Measurements from ENCODE around the gene MAD1L1. TPM values are rescaled to one million over a fixed set of nuclear protein-coding genes. Genes with fewer than 3 reads are reported as not detected.

Gene MAD1L1
- total and polyA plus RNA-seq, 4 donors, result 12.8 to 20.7 (median 16.5) TPM

DNA sequence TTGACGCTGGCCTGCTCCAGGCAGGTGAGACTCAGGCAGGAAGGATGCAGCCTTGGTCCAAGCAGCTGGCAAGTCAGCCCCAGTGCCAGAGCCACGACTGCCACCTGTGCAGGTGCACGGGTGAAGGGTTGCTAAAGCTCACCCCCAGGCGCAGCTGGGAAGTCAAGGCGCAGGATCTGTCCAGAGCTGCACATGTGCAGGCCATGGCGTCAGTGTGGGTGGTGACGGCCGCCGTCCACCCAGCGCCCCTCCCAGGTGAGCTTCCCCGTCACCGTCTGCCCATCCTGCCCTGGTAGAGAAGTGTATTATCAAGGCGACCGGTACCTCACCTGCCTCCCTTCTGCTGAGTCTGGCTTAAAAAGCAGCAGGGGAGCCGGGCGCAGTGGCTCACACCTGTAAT is 110.1 kb downstream of the MAD1L1 start:
- WGBS, result 97% methylated on average over 16 of the region's 16 CpGs
- no peak for TF ChIP-seq HNF4A (conservative IDR thresholded peaks at IDR 0.05)
- TF ChIP-seq GABPA (IDR thresholded peaks at IDR 0.05 in 1 of 2, conservative IDR thresholded peaks at IDR 0.05 in 1 of 2), result no peak
- TF ChIP-seq RAD21 (IDR thresholded peaks at IDR 0.05), result no peak
- TF ChIP-seq JUND (IDR thresholded peaks at IDR 0.05), result no peak
- no peak for TF ChIP-seq RXRA (IDR thresholded peaks at IDR 0.05)
- H3K4me3 ChIP-seq (ENCODE audit: low read depth in 1 of 3, low read length in 3 of 3), result no peak overlapping the region
- H3K36me3 ChIP-seq (ENCODE audit: control insufficient read depth in 4 of 4, insufficient read depth in 3 of 4, low read depth in 1 of 4, low read length in 3 of 4), result no peaks in the 10 kb centered on the region
- H3K4me1 ChIP-seq (ENCODE audit: control insufficient read depth in 4 of 4, insufficient read depth in 4 of 4, low read length in 3 of 4), result no peaks in the 10 kb centered on the region
- no peak overlapping the region for H3K9ac ChIP-seq (ENCODE audit: low read depth in 1 of 2, low read length in 2 of 2)
- no peaks in the 10 kb centered on the region for H3K9me3 ChIP-seq (ENCODE audit: control insufficient read depth in 4 of 4, low read length in 3 of 4)
- H3K27me3 ChIP-seq (ENCODE audit: control insufficient read depth in 4 of 4, insufficient read depth in 4 of 4, low read length in 3 of 4), result no peaks in the 10 kb centered on the region
- H3K27ac ChIP-seq (ENCODE audit: low read depth in 1 of 2, low read length in 2 of 2), result no peak overlapping the region
- DNase-seq (ENCODE audit: low spot score), result no peak

DNA sequence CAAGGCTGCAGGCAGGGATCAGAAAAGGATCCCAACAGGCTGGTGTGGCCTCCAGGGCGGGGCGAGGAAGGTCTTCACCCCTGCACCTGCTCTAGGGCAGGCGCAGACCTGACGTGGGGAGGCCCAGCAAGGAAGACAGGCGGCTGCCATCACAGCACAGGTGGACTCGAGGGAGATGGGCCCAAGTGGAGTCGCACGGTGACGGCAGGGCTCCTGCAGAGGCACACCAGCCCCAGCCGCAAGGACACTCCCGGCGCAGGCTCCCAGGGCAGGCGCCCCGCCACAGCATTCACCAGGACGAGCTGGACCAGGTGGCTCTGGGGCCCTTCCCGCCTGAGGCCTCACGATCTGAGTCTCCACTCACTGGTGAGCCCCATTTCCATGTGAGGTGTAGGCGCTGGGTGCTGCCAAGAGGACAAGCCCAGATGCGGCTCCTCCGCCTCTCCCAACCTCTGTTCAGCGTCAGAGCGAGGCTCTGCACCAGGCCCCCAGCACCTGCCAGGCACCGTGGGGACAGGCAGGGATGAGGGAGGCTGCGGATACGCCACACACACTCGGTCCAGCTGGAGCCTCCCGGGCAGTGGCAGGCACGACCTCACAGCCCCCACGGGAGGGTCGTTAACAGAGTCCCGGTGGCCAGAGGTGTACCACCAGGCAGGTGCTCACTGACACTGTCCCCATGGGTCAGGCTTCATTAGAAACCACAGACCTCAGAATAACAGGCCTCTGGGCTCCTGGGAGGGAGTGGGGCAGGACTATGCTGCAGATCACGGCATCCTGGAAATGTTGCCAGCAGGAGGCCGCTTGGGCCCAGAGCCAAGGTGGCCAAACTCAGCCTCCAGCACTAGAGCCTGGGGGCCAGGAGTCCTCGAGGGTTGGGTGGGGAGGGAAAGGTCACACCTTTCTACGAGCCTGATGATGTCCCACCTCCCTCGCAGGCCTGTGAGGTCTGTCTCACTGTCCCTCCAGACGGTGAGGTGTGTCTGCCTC is 111.6 kb downstream of the MAD1L1 start:
- WGBS, result 92% methylated on average over 37 of the region's 37 CpGs
- no peak for DNase-seq (ENCODE audit: low spot score)
- TF ChIP-seq RAD21 (IDR thresholded peaks at IDR 0.05) (no peak), RXRA (IDR thresholded peaks at IDR 0.05) (no peak)

DNA sequence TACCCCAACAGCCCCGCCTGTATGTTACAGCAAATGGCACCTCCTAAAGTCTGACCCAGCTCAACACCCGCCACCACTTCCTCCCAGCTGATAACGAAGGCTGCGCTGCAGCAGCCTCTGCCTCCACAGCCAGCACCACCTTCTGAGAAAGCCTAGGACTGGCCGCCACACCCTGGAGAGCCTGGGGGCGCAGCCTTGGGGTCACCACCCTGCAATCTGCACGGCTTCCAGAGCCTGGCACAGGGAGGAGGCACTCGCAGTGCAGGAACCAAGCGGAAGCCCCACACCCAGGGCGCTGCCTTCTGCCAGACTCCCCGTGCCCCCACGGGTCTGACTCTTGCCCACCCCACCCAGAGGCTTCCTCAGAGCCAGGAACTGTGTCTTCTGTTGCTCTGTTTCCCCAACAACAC is 112.5 kb downstream of the MAD1L1 start:
- Histone ChIP-seq H3K9me3 (ENCODE audit: control insufficient read depth in 4 of 4, low read length in 3 of 4) (no peaks in the 10 kb centered on the region), H3K4me3 (ENCODE audit: low read depth in 1 of 3, low read length in 3 of 3) (no peak overlapping the region), H3K36me3 (ENCODE audit: control insufficient read depth in 4 of 4, insufficient read depth in 3 of 4, low read depth in 1 of 4, low read length in 3 of 4) (no peaks in the 10 kb centered on the region), H3K27ac (ENCODE audit: low read depth in 1 of 2, low read length in 2 of 2) (no peak overlapping the region), H3K4me1 (ENCODE audit: control insufficient read depth in 4 of 4, insufficient read depth in 4 of 4, low read length in 3 of 4) (no peaks in the 10 kb centered on the region), H3K9ac (ENCODE audit: low read depth in 1 of 2, low read length in 2 of 2) (no peak overlapping the region), H3K27me3 (ENCODE audit: control insufficient read depth in 4 of 4, insufficient read depth in 4 of 4, low read length in 3 of 4) (no peaks in the 10 kb centered on the region)
- DNase-seq (ENCODE audit: low spot score), result no peak
- TF ChIP-seq JUND (IDR thresholded peaks at IDR 0.05), result no peak
- no peak for TF ChIP-seq FOXA1 (IDR thresholded peaks at IDR 0.05)
- no peak for TF ChIP-seq FOXA2 (IDR thresholded peaks at IDR 0.05)
- no peak for TF ChIP-seq TAF1 (conservative IDR thresholded peaks at IDR 0.05)
- TF ChIP-seq, protein P1, sequence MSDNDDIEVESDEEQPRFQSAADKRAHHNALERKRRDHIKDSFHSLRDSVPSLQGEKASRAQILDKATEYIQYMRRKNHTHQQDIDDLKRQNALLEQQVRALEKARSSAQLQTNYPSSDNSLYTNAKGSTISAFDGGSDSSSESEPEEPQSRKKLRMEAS (IDR thresholded peaks at IDR 0.05), result no peak
- TF ChIP-seq GABPA (IDR thresholded peaks at IDR 0.05 in 1 of 2, conservative IDR thresholded peaks at IDR 0.05 in 1 of 2), result no peak
- TF ChIP-seq SP1 (IDR thresholded peaks at IDR 0.05), result no peak
- TF ChIP-seq RXRA (IDR thresholded peaks at IDR 0.05), result no peak
- no peak for TF ChIP-seq YY1 (IDR thresholded peaks at IDR 0.05)
- TF ChIP-seq EGR1 (IDR thresholded peaks at IDR 0.05; ENCODE audit: low read depth in 2 of 2), result no peak
- TF ChIP-seq, protein P2, sequence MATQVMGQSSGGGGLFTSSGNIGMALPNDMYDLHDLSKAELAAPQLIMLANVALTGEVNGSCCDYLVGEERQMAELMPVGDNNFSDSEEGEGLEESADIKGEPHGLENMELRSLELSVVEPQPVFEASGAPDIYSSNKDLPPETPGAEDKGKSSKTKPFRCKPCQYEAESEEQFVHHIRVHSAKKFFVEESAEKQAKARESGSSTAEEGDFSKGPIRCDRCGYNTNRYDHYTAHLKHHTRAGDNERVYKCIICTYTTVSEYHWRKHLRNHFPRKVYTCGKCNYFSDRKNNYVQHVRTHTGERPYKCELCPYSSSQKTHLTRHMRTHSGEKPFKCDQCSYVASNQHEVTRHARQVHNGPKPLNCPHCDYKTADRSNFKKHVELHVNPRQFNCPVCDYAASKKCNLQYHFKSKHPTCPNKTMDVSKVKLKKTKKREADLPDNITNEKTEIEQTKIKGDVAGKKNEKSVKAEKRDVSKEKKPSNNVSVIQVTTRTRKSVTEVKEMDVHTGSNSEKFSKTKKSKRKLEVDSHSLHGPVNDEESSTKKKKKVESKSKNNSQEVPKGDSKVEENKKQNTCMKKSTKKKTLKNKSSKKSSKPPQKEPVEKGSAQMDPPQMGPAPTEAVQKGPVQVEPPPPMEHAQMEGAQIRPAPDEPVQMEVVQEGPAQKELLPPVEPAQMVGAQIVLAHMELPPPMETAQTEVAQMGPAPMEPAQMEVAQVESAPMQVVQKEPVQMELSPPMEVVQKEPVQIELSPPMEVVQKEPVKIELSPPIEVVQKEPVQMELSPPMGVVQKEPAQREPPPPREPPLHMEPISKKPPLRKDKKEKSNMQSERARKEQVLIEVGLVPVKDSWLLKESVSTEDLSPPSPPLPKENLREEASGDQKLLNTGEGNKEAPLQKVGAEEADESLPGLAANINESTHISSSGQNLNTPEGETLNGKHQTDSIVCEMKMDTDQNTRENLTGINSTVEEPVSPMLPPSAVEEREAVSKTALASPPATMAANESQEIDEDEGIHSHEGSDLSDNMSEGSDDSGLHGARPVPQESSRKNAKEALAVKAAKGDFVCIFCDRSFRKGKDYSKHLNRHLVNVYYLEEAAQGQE (IDR thresholded peaks at IDR 0.05), result no peak
- TF ChIP-seq, protein P3, sequence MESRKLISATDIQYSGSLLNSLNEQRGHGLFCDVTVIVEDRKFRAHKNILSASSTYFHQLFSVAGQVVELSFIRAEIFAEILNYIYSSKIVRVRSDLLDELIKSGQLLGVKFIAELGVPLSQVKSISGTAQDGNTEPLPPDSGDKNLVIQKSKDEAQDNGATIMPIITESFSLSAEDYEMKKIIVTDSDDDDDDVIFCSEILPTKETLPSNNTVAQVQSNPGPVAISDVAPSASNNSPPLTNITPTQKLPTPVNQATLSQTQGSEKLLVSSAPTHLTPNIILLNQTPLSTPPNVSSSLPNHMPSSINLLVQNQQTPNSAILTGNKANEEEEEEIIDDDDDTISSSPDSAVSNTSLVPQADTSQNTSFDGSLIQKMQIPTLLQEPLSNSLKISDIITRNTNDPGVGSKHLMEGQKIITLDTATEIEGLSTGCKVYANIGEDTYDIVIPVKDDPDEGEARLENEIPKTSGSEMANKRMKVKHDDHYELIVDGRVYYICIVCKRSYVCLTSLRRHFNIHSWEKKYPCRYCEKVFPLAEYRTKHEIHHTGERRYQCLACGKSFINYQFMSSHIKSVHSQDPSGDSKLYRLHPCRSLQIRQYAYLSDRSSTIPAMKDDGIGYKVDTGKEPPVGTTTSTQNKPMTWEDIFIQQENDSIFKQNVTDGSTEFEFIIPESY (IDR thresholded peaks at IDR 0.05), result no peak
- TF ChIP-seq HNF4A (conservative IDR thresholded peaks at IDR 0.05), result no peak
- TF ChIP-seq HNF4G (IDR thresholded peaks at IDR 0.05), result no peak
- TF ChIP-seq NR2F2 (IDR thresholded peaks at IDR 0.05), result no peak
- 76% methylated on average over 12 of the region's 12 CpGs for WGBS

More for the DNA sequence above, 111.6 kb downstream of the MAD1L1 start:
- Histone ChIP-seq H3K27me3 (ENCODE audit: control insufficient read depth in 4 of 4, insufficient read depth in 4 of 4, low read length in 3 of 4) (no peaks in the 10 kb centered on the region), H3K27ac (ENCODE audit: low read depth in 1 of 2, low read length in 2 of 2) (no peak overlapping the region), H3K9me3 (ENCODE audit: control insufficient read depth in 4 of 4, low read length in 3 of 4) (no peaks in the 10 kb centered on the region), H3K4me1 (ENCODE audit: control insufficient read depth in 4 of 4, insufficient read depth in 4 of 4, low read length in 3 of 4) (no peaks in the 10 kb centered on the region), H3K4me3 (ENCODE audit: low read depth in 1 of 3, low read length in 3 of 3) (no peak overlapping the region), H3K36me3 (ENCODE audit: control insufficient read depth in 4 of 4, insufficient read depth in 3 of 4, low read depth in 1 of 4, low read length in 3 of 4) (no peaks in the 10 kb centered on the region), H3K9ac (ENCODE audit: low read depth in 1 of 2, low read length in 2 of 2) (no peak overlapping the region)
